Upper lobe of left lung (tissue), 4 donors: ENCODE data around the gene CAB39.

Source experiments
- CTCF ChIP-seq, 6 experiments: fragments of 450-650 bp in 4 of 6; fragments of 200-600 bp in 2 of 6; sonication (generic) in 2 of 6; IDR thresholded peaks; one replicate each; pipeline ENCODE4 v1.5.1; 2016 to 2019; ENCODE audit warnings: antibody characterized with exemption in 6 of 6
- EP300 ChIP-seq, 4 donors: sonication (generic); formaldehyde crosslinking; IDR thresholded peaks; one replicate each; pipeline ENCODE4 v1.5.1; 2017; ENCODE audit warnings: antibody characterized with exemption in 4 of 4, control low read depth in 2 of 4
- POLR2A ChIP-seq, 4 donors: fragments of 450-650 bp; IDR thresholded peaks; one replicate each; pipeline ENCODE4 v1.5.1; 2016 to 2017; ENCODE audit warnings: antibody characterized with exemption in 4 of 4, mild to moderate bottlenecking in 2 of 4
- POLR2AphosphoS5 ChIP-seq, 2 donors: sonication (generic); formaldehyde crosslinking; IDR thresholded peaks; one replicate each; pipeline ENCODE4 v1.5.1; 2017; ENCODE audit warnings: antibody characterized with exemption in 2 of 2

- TF ChIP-seq POLR2A (IDR thresholded peaks at IDR 0.05): no peak
- TF ChIP-seq CTCF (IDR thresholded peaks at IDR 0.05): no peak
- no peak for TF ChIP-seq POLR2AphosphoS5 (IDR thresholded peaks at IDR 0.05)
- TF ChIP-seq EP300 (IDR thresholded peaks at IDR 0.05): no peak
Measured at GRCh38 chr2:230775737-230776136, 63.1 kb downstream of the CAB39 start.
